ENCODE measurements around the gene PSMA6.
A peak's percentile ranks its signal among the peaks of the same experiment; 100 is the strongest.

Gene PSMA6

GRCh38 chr14:35317820-35318219, 25.6 kb downstream of the PSMA6 start:
- no peak for DNase-seq
- Histone ChIP-seq H3K27me3 (replicated peaks) (no peaks in the 10 kb centered on the region), H3K27ac (no peak overlapping the region), H3K4me3 (ENCODE audit: low read depth, low read length) (no peak overlapping the region), H3K36me3 (replicated peaks) (peaks cover 21% of the 10 kb centered on the region)
- in situ Hi-C loops (cut with HindIII; ENCODE audit: low pct_ligation_motif_present, low sequenced_read_pairs) = no loop called here
- no peak for TF ChIP-seq CTCF (IDR thresholded peaks at IDR 0.05; ENCODE audit: low read depth, low read length, missing control alignments)

DNA sequence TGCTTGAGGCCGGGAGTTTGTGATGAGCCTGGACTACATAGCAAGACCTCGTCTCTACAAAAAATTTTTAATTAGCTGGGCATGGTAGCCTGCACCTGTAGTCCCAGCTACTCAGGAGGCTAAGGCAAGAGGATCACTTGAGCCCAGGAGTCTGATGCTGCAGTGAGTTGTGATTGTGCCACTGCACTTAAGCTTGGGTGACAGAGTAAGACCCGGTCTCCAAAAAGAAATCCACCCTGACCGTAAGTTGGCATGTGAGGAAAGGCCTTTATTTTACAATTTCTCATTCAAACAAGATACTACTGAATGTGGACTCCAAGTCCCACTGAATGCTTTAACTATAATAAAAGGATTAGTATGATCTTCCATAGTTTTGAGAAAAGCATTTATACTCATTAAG, 27.3 kb downstream of the PSMA6 start:
- Histone ChIP-seq H3K27me3 (replicated peaks) (no peaks in the 10 kb centered on the region), H3K4me3 (ENCODE audit: low read depth, low read length) (no peak overlapping the region), H3K36me3 (replicated peaks) (peaks cover 21% of the 10 kb centered on the region), H3K27ac (no peak overlapping the region)
- no peak for DNase-seq
- in situ Hi-C loops (cut with HindIII; ENCODE audit: low pct_ligation_motif_present, low sequenced_read_pairs) = no loop called here
- no peak for TF ChIP-seq CTCF (IDR thresholded peaks at IDR 0.05; ENCODE audit: low read depth, low read length, missing control alignments)

DNA sequence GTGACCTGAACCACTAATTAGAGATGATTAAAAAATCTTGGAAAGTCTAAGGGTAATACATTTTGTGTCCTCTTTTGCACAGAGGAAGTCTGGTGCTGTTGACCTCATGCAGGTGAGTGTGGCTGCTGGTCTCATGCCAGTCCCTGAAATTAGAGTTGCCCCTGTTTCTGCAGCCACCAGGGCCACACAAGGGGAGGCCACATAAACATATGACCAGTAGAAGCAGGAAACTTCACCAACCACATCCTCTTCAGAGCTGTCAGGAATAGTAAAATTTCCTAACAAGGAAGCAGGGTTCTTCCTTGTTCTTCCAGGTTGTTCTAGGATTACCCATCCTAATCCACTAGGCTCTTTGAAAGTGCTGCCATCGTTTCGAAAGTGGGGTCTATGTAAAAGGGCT, 28.3 kb downstream of the PSMA6 start:
- in situ Hi-C loops (cut with HindIII; ENCODE audit: low pct_ligation_motif_present, low sequenced_read_pairs) = no loop called here
- peaks cover 15% of the 10 kb centered on the region for H3K36me3 ChIP-seq (replicated peaks)
- no peak overlapping the region for H3K4me3 ChIP-seq (ENCODE audit: low read depth, low read length)
- DNase-seq = no peak
- no peak overlapping the region for H3K27ac ChIP-seq
- TF ChIP-seq CTCF (IDR thresholded peaks at IDR 0.05; ENCODE audit: low read depth, low read length, missing control alignments) = no peak
- H3K27me3 ChIP-seq (replicated peaks) = no peaks in the 10 kb centered on the region

GRCh38 chr14:35326375-35326774, 34.2 kb downstream of the PSMA6 start:
- DNase-seq = no peak
- no peak overlapping the region for H3K4me3 ChIP-seq (ENCODE audit: low read depth, low read length)
- no peak overlapping the region for H3K27ac ChIP-seq
- no peak for TF ChIP-seq CTCF (IDR thresholded peaks at IDR 0.05; ENCODE audit: low read depth, low read length, missing control alignments)
- no peaks in the 10 kb centered on the region for H3K36me3 ChIP-seq (replicated peaks)
- in situ Hi-C loops (cut with HindIII; ENCODE audit: low pct_ligation_motif_present, low sequenced_read_pairs) = no loop called here
- H3K27me3 ChIP-seq (replicated peaks) = no peaks in the 10 kb centered on the region

- H3K27ac ChIP-seq = no peak overlapping the region
- H3K36me3 ChIP-seq (replicated peaks) = no peaks in the 10 kb centered on the region
- TF ChIP-seq CTCF (IDR thresholded peaks at IDR 0.05; ENCODE audit: low read depth, low read length, missing control alignments) = no peak
- H3K27me3 ChIP-seq (replicated peaks) = no peaks in the 10 kb centered on the region
- in situ Hi-C loops (cut with HindIII; ENCODE audit: low pct_ligation_motif_present, low sequenced_read_pairs) = no loop called here
- no peak overlapping the region for H3K4me3 ChIP-seq (ENCODE audit: low read depth, low read length)
- DNase-seq = peak; percentile 40
Measured at GRCh38 chr14:35331605-35332516, 39.7 kb downstream of the PSMA6 start.

Measured in brain microvascular endothelial cell (primary cell).